Smooth muscle cell (in vitro differentiated cells): ENCODE measurements around the gene HM13. TPM values are rescaled to one million over a fixed set of nuclear protein-coding genes. Genes with fewer than 3 reads are reported as not detected.
"Not testable (repeated sequence)": the region's sequence is repeated elsewhere in the genome, so short reads cannot be mapped to it uniquely, and the experiment has no call there.

Experiments used
- DNase-seq: peaks from one replicate; lab custom pipeline; 2025; ENCODE audit not compliant: unreplicated experiment; lab: John Stamatoyannopoulos, UW
- H2AFZ ChIP-seq: fragments of 200-600 bp; sonication (generic); 2 replicates; pipeline ENCODE4 v1.6.0; 2016; ENCODE audit warnings: antibody characterized with exemption, low read depth, mild to moderate bottlenecking
- H3F3A ChIP-seq: fragments of 200-600 bp; sonication (generic); 2 replicates; pipeline ENCODE4 v1.6.0; 2017; ENCODE audit warnings: antibody characterized with exemption, low read depth
- H3K27ac ChIP-seq: fragments of 200-600 bp; sonication (generic); 2 replicates; pipeline ENCODE4 v1.5.1; 2016; ENCODE audit warnings: low read depth, mild to moderate bottlenecking
- H3K27me3 ChIP-seq: fragments of 200-600 bp; sonication (generic); 2 replicates; pipeline ENCODE4 v1.6.1; 2016; ENCODE audit warnings: low read depth, mild to moderate bottlenecking
- H3K36me3 ChIP-seq: fragments of 200-600 bp; sonication (generic); 2 replicates; pipeline ENCODE4 v1.5.1; 2016; ENCODE audit warnings: low read depth
- H3K4me1 ChIP-seq: fragments of 200-600 bp; sonication (generic); 2 replicates; pipeline ENCODE4 v1.5.1; 2016; ENCODE audit warnings: low read depth
- H3K4me2 ChIP-seq: fragments of 200-600 bp; sonication (generic); 2 replicates; pipeline ENCODE4 v1.6.0; 2016; ENCODE audit warnings: mild to moderate bottlenecking
- H3K4me3 ChIP-seq: fragments of 200-600 bp; sonication (generic); 2 replicates; pipeline ENCODE4 v1.5.1; 2016; ENCODE audit warnings: mild to moderate bottlenecking
- H3K79me2 ChIP-seq: fragments of 200-600 bp; sonication (generic); 2 replicates; pipeline ENCODE4 v1.6.0; 2016; ENCODE audit warnings: low read depth, mild to moderate bottlenecking
- H3K9ac ChIP-seq: fragments of 200-600 bp; sonication (generic); 2 replicates; pipeline ENCODE4 v1.6.0; 2016; ENCODE audit warnings: low read depth
- H3K9me3 ChIP-seq: fragments of 200-600 bp; sonication (generic); replicated peaks from 2 replicates; pipeline ENCODE4 v1.5.1; 2016; ENCODE audit warnings: low read depth
- H4K20me1 ChIP-seq: fragments of 200-600 bp; sonication (generic); 2 replicates; pipeline ENCODE4 v1.6.0; 2016; ENCODE audit warnings: low read depth
- WGBS: methylation state at CpG from one replicate; pipeline ENCODE4 v1.1.7; 2016; ENCODE audit warnings: low lambda C conversion rate; 5-methylcytosine and 5-hydroxymethylcytosine counted together
- polyA plus RNA-seq: library from polyadenylated mRNA; unstranded; fragments of >200 nt; fragmentation: Nextera tagmentation; extraction: Ambion mirVana; gene quantifications from 2 replicates; pipeline ENCODE4 v1.2.1, GENCODE V29; 2016
- total RNA-seq: library from RNA; depleted of rRNA; stranded (reverse); fragments of >200 nt; gene quantifications from 2 replicates; pipeline ENCODE4 v1.2.3, GENCODE V29; 2014
- TF ChIP-seq, protein P1 (sequence below): fragments of 200-600 bp; sonication (generic); IDR thresholded peaks from 2 replicates; pipeline ENCODE4 v1.5.1; 2017; ENCODE audit warnings: borderline replicate concordance, mild to moderate bottlenecking, antibody characterized with exemption; ENCODE audit not compliant: insufficient read depth, poor library complexity, severe bottlenecking

Gene HM13
- total and polyA plus RNA-seq, 2 experiments from 2014 or later, result 210 to 336 TPM

DNA sequence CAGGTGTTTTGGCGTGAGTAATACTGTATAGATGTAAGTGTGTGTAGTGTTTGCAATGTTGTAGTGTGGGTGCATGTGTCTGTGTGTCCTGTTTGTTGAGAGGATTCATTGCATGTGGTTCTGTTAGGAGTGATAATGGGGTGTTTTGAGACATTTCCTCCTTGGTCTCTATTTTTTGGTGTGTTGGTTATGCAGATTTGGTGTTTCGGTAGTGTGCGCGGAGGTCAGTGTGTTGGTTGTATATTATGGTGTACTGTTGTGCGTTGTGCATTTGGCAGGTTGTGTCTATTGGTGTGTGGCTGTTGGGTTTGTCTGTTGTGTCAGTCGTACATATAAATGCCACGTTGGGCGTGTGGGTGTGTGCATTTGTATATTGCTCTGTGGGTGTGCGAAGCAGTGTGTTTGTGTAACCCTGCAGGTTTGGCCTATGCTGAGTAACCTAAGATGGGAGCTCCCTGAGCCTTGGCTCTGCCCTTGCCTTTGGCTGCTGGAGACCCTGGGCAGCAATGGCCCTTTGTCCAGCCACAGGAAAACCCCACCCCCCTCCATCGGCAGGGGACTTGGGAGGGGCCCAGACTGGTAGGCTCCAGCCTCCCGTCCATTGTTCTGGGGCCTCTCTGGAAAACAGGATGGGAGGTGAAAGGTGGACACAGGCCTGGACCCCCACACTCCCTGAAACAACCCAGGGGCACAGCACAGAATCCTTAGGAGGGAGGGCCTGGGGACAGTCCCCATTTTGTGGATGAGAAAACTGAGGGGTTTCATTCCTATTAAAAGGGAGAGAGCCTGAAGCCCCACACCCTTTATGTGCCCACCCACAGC, 80.5 kb downstream of the HM13 start:
- TF ChIP-seq, protein P1, sequence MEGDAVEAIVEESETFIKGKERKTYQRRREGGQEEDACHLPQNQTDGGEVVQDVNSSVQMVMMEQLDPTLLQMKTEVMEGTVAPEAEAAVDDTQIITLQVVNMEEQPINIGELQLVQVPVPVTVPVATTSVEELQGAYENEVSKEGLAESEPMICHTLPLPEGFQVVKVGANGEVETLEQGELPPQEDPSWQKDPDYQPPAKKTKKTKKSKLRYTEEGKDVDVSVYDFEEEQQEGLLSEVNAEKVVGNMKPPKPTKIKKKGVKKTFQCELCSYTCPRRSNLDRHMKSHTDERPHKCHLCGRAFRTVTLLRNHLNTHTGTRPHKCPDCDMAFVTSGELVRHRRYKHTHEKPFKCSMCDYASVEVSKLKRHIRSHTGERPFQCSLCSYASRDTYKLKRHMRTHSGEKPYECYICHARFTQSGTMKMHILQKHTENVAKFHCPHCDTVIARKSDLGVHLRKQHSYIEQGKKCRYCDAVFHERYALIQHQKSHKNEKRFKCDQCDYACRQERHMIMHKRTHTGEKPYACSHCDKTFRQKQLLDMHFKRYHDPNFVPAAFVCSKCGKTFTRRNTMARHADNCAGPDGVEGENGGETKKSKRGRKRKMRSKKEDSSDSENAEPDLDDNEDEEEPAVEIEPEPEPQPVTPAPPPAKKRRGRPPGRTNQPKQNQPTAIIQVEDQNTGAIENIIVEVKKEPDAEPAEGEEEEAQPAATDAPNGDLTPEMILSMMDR, result no peak
- H3K4me3 ChIP-seq, result no peak overlapping the region
- no peaks in the 10 kb centered on the region for H4K20me1 ChIP-seq
- no peaks in the 10 kb centered on the region for H3K79me2 ChIP-seq
- no peak for DNase-seq
- H3K9me3 ChIP-seq, result no peaks in the 10 kb centered on the region
- H2AFZ ChIP-seq, result no peak overlapping the region
- H3K9ac ChIP-seq, result no peak overlapping the region
- no peaks in the 10 kb centered on the region for H3K27me3 ChIP-seq
- peak overlapping the region; percentile 85 for H3K27ac ChIP-seq
- peaks cover 50% of the 10 kb centered on the region for H3F3A ChIP-seq
- WGBS, result 64% methylated on average over 11 of the region's 11 CpGs
- H3K4me2 ChIP-seq, result peak overlapping the region; percentile 2
- no peaks in the 10 kb centered on the region for H3K4me1 ChIP-seq
- no peaks in the 10 kb centered on the region for H3K36me3 ChIP-seq

DNA sequence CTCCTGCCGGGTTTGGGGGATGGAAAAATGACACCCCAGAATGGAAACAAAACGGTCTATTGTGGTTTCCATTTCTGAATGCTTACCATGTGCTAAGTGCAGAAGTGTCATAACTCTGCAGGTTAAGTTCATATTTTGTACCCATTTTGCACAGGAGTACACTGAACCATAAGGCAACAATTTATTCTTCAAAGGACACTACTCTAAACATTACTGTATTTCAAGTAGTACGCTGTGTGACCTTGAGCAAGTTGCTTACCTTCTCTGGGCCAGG, 81.1 kb downstream of the HM13 start:
- Histone ChIP-seq H3K79me2 (no peaks in the 10 kb centered on the region), H3K4me2 (peak overlapping the region; percentile 2), H3K36me3 (no peaks in the 10 kb centered on the region), H3K27me3 (no peaks in the 10 kb centered on the region), H4K20me1 (no peaks in the 10 kb centered on the region), H3K27ac (peak overlapping the region; percentile 85), H3K9ac (no peak overlapping the region), H3F3A (peaks cover 46% of the 10 kb centered on the region), H3K4me1 (no peaks in the 10 kb centered on the region), H3K9me3 (no peaks in the 10 kb centered on the region), H3K4me3 (no peak overlapping the region), H2AFZ (no peak overlapping the region)
- no peak for DNase-seq
- TF ChIP-seq, protein P1, result no peak
- WGBS, result 48% methylated on average over 3 of the region's 3 CpGs

DNA sequence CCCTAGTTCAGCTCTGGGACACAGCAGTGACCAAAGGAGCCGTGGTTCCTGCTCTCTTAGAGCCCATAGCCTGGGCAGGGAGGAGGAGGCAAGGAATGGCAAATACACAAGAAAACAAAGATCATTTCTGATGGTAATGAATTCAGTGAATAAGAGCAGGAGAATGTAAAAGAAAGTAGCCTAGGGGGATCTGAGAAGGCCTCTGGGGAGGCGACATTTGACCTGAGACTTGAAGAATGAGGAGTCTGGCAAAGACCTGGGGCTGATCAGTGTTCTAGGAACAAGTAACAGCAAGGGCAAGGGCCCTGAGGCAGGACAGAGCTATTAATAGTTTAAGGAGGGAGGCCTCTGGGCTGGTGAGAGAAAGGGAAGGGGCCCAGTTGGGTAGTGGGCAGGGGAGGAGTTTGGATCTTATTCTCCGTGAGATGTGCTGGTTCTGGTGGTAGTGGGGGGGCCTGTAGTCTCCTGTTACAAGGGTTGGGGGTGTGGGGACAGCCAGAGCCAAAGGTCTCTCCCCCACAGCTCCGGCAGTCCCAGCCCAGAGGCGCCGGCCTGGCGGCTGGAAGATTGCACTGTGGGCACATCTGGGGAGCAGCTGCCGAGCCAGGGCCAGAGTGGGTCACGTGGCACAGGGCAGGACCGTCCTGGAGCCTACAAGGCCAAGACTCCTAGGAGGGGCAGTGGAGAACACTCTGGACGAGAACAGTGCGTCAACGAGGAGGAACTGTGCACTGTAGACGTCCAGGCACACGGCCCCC, 81.6 kb downstream of the HM13 start:
- Histone ChIP-seq H3K4me2 (peak overlapping the region; percentile 41), H3K4me1 (no peaks in the 10 kb centered on the region), H4K20me1 (no peaks in the 10 kb centered on the region), H3K9me3 (no peaks in the 10 kb centered on the region), H3K79me2 (no peaks in the 10 kb centered on the region), H2AFZ (peak overlapping the region; percentile 28), H3F3A (peaks cover 41% of the 10 kb centered on the region), H3K36me3 (no peaks in the 10 kb centered on the region), H3K4me3 (no peak overlapping the region), H3K27me3 (no peaks in the 10 kb centered on the region), H3K9ac (no peak overlapping the region), H3K27ac (peak overlapping the region; percentile 85)
- peak; percentile 35 for DNase-seq
- 10% methylated on average over 15 of the region's 15 CpGs for WGBS
- TF ChIP-seq, protein P1, result no peak

DNA sequence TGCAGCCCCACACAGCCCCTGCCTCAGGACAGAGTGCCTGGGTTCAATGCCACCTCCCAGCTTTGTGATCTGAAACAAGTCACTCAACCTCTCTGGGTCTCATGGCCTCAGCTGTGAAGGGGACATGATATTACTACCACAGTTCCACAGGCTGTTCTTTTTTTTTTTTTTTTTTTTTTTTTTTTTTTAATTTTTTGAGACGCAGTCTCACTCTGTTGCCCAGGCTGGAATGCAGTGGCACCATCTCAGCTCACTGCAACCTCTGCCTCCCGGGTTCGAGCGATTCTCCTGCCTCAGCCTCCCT, 82.1 kb downstream of the HM13 start:
- not testable (repeated sequence) for H4K20me1 ChIP-seq, H3K36me3 ChIP-seq, DNase-seq, H3K79me2 ChIP-seq, H3K9ac ChIP-seq, H3K27me3 ChIP-seq, H3K9me3 ChIP-seq, H3K4me3 ChIP-seq, H3K4me1 ChIP-seq
- Histone ChIP-seq H3K27ac (peak overlapping the region; percentile 85), H2AFZ (peak overlapping the region; percentile 28), H3K4me2 (peak overlapping the region; percentile 41), H3F3A (peaks cover 36% of the 10 kb centered on the region)
- WGBS, result 73% methylated on average over 4 of the region's 4 CpGs
